Sigmoid colon (tissue), 4 donors: ENCODE data around the gene CD300LD.

Experiments
- EP300 ChIP-seq, 4 donors: sonication (generic); formaldehyde crosslinking; IDR thresholded peaks; one replicate each; pipeline ENCODE4 v1.6.1; 2017; ENCODE audit warnings: antibody characterized with exemption in 4 of 4
- POLR2A ChIP-seq, 2 donors: fragments of 450-650 bp; IDR thresholded peaks; one replicate each; pipeline ENCODE4 v1.6.1; 2016; ENCODE audit warnings: antibody characterized with exemption in 2 of 2, mild to moderate bottlenecking in 2 of 2, moderate library complexity in 2 of 2
- POLR2AphosphoS5 ChIP-seq, 4 donors: sonication (generic); formaldehyde crosslinking; IDR thresholded peaks; one replicate each; pipeline ENCODE4 v1.6.1; 2017; ENCODE audit warnings: antibody characterized with exemption in 4 of 4
- TF ChIP-seq, protein P1 (sequence below), 4 experiments: fragments of 450-650 bp in 3 of 4; fragments of 200-600 bp in 1 of 4; IDR thresholded peaks; one replicate each; pipeline ENCODE4 v1.5.1; 2016 to 2019; ENCODE audit warnings: antibody characterized with exemption in 4 of 4, mild to moderate bottlenecking in 3 of 4, moderate library complexity in 2 of 4

DNA sequence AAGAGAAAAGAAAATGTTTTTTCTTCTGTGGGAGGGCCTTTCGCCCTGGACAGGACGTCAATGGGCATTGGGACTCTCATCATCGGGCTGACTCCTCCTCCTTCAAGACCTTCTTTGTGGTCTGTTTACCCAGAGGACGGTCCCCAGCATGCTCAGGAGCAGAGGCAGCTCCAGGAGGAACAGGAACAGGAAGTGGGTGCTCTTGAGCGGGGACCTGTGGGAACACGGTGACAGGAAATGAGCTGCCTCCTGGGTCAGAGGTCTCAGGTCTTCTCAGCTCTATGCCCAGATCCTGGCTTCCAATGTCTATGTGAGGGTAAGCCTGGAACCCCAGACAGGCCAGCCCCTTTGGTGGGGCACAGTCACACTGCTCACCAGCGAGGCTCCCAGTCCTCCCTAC is 12.2 kb downstream of the CD300LD start:
- TF ChIP-seq, protein P1, sequence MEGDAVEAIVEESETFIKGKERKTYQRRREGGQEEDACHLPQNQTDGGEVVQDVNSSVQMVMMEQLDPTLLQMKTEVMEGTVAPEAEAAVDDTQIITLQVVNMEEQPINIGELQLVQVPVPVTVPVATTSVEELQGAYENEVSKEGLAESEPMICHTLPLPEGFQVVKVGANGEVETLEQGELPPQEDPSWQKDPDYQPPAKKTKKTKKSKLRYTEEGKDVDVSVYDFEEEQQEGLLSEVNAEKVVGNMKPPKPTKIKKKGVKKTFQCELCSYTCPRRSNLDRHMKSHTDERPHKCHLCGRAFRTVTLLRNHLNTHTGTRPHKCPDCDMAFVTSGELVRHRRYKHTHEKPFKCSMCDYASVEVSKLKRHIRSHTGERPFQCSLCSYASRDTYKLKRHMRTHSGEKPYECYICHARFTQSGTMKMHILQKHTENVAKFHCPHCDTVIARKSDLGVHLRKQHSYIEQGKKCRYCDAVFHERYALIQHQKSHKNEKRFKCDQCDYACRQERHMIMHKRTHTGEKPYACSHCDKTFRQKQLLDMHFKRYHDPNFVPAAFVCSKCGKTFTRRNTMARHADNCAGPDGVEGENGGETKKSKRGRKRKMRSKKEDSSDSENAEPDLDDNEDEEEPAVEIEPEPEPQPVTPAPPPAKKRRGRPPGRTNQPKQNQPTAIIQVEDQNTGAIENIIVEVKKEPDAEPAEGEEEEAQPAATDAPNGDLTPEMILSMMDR (IDR thresholded peaks at IDR 0.05): no peak
- TF ChIP-seq POLR2A (IDR thresholded peaks at IDR 0.05): no peak
- TF ChIP-seq EP300 (IDR thresholded peaks at IDR 0.05): no peak
- TF ChIP-seq POLR2AphosphoS5 (IDR thresholded peaks at IDR 0.05): no peak
